IMR-90 (cell line): ENCODE measurements around the gene CROCC2. TPM values are rescaled to one million over a fixed set of nuclear protein-coding genes. Genes with fewer than 3 reads are reported as not detected.

Experiments used
- ATAC-seq: fragments of 200-7000 bp; cut with Tn5 transposase; 2 replicates; pipeline ENCODE4 v1.9.1; 2020; ENCODE audit warnings: low read depth, mild to moderate bottlenecking, moderate library complexity
- BruUV-seq: library from RNA; stranded (reverse); fragments of 400-500 nt; replicated peaks from 2 replicates; lab custom pipeline; 2021; lab: Mats Ljungman, UMichigan
- CTCF ChIA-PET: fragments of 300-600 bp; formaldehyde crosslinking; extraction: SDS; loops from one replicate; lab custom pipeline; 2021; ENCODE audit warnings: antibody characterized with exemption; lab: Yijun Ruan, JAX
- POLR2A ChIA-PET: fragments of 300-600 bp; sonication (Branson Sonifier 250); formaldehyde crosslinking; loops from one replicate; lab custom pipeline; 2022; ENCODE audit warnings: antibody characterized with exemption; ENCODE audit not compliant: unreplicated experiment; lab: Charles Lee
- DNase-seq: peaks from one replicate; pipeline ENCODE4 v3.0.0; 2013
- H2AFZ ChIP-seq: replicated peaks from 2 replicates; pipeline ENCODE3; 2013; ENCODE audit warnings: low read length, mild to moderate bottlenecking; ENCODE audit not compliant: poor library complexity
- H2AK5ac ChIP-seq: 2 replicates; pipeline ENCODE4 v1.6.1; 2013; ENCODE audit warnings: low read depth, low read length, inconsistent platforms
- H2AK9ac ChIP-seq: replicated peaks from 2 replicates; pipeline ENCODE3; 2013; ENCODE audit warnings: mild to moderate bottlenecking, low read depth, low read length, moderate library complexity; ENCODE audit not compliant: poor library complexity
- H2BK120ac ChIP-seq: 2 replicates; pipeline ENCODE4 v1.6.1; 2013; ENCODE audit warnings: low read depth, low read length, inconsistent platforms
- H2BK15ac ChIP-seq: 3 replicates; pipeline ENCODE4 v1.6.1; 2013; ENCODE audit warnings: low read depth, low read length, inconsistent platforms
- H2BK20ac ChIP-seq: 2 replicates; pipeline ENCODE4 v1.6.1; 2013; ENCODE audit warnings: low read depth, mild to moderate bottlenecking, inconsistent platforms, low read length, moderate library complexity
- H2BK5ac ChIP-seq: 2 replicates; pipeline ENCODE4 v1.6.1; 2013; ENCODE audit warnings: mild to moderate bottlenecking, low read depth, low read length, inconsistent platforms; ENCODE audit not compliant: poor library complexity, severe bottlenecking
- H3K14ac ChIP-seq: replicated peaks from 2 replicates; pipeline ENCODE4 v1.6.1; 2013; ENCODE audit warnings: low read depth, low read length, inconsistent platforms
- H3K18ac ChIP-seq: 2 replicates; pipeline ENCODE4 v1.6.1; 2013; ENCODE audit warnings: low read depth, low read length, control low read depth
- H3K23ac ChIP-seq: 2 replicates; pipeline ENCODE4 v1.6.1; 2013; ENCODE audit warnings: low read depth, low read length, inconsistent platforms
- H3K27ac ChIP-seq: 2 replicates; pipeline ENCODE4 v1.5.1; 2013; ENCODE audit warnings: mild to moderate bottlenecking, control low read depth, low read length; ENCODE audit not compliant: insufficient read depth
- H3K27me3 ChIP-seq: 2 replicates; pipeline ENCODE4 v1.6.1; 2013; ENCODE audit warnings: low read length; ENCODE audit not compliant: control insufficient read depth, insufficient read depth
- H3K36me3 ChIP-seq: 2 replicates; pipeline ENCODE4 v1.6.1; 2013; ENCODE audit warnings: low read length, mixed read lengths; ENCODE audit not compliant: control insufficient read depth, insufficient read depth
- H3K4ac ChIP-seq: 2 replicates; pipeline ENCODE4 v1.6.1; 2013; ENCODE audit warnings: low read depth, low read length, inconsistent platforms
- H3K4me1 ChIP-seq: 2 replicates; pipeline ENCODE4 v1.6.1; 2013; ENCODE audit warnings: low read length, mixed read lengths; ENCODE audit not compliant: control insufficient read depth, insufficient read depth
- H3K4me2 ChIP-seq: 2 replicates; pipeline ENCODE4 v1.6.1; 2013; ENCODE audit warnings: low read depth, mild to moderate bottlenecking, control low read depth, low read length, moderate library complexity
- H3K4me3 ChIP-seq: 2 replicates; pipeline ENCODE4 v1.5.1; 2013; ENCODE audit warnings: low read depth, mild to moderate bottlenecking, control low read depth, low read length, moderate library complexity; ENCODE audit not compliant: insufficient read depth
- H3K56ac ChIP-seq: 2 replicates; pipeline ENCODE4 v1.6.1; 2013; ENCODE audit warnings: low read length, inconsistent platforms; ENCODE audit not compliant: insufficient read depth; ENCODE audit errors: extremely low read depth
- H3K79me1 ChIP-seq, 2 experiments: 2 replicates each; pipeline ENCODE4 v1.6.1; 2013; ENCODE audit warnings: low read length in 2 of 2, inconsistent platforms in 1 of 2, low read depth in 1 of 2
- H3K9ac ChIP-seq: 2 replicates; pipeline ENCODE4 v1.6.1; 2013; ENCODE audit warnings: low read depth, low read length, control low read depth
- H3K9me1 ChIP-seq: 2 replicates; pipeline ENCODE4 v1.6.1; 2013; ENCODE audit warnings: low read length, inconsistent platforms; ENCODE audit not compliant: insufficient read depth
- H3K9me3 ChIP-seq: 2 replicates; pipeline ENCODE4 v1.6.1; 2013; ENCODE audit warnings: low read length; ENCODE audit not compliant: control insufficient read depth, insufficient read depth
- H4K20me1 ChIP-seq: 2 replicates; pipeline ENCODE4 v1.6.1; 2013; ENCODE audit warnings: low read length, inconsistent platforms; ENCODE audit not compliant: insufficient read depth
- H4K5ac ChIP-seq: 2 replicates; pipeline ENCODE4 v1.6.1; 2013; ENCODE audit warnings: mild to moderate bottlenecking, low read depth, low read length, control low read depth
- H4K8ac ChIP-seq, 2 experiments: 2 replicates each; pipeline ENCODE4 v1.6.1; 2013; ENCODE audit warnings: low read depth in 2 of 2, low read length in 2 of 2, control low read depth in 1 of 2, inconsistent platforms in 1 of 2
- H4K91ac ChIP-seq: 2 replicates; pipeline ENCODE4 v1.6.1; 2013; ENCODE audit warnings: low read depth, low read length, inconsistent platforms; ENCODE audit not compliant: insufficient read depth
- CEBPB ChIP-seq: IDR thresholded peaks from 2 replicates; pipeline ENCODE4 v1.6.1; 2012; ENCODE audit warnings: low read depth, low read length, improper control_type of control experiment
- FOS ChIP-seq: fragments of 150-350 bp; IDR thresholded peaks from 2 replicates; pipeline ENCODE4 v1.6.1; 2016; ENCODE audit warnings: low read depth, low read length
- POLR2A ChIP-seq: IDR thresholded peaks from 2 replicates; pipeline ENCODE4 v1.6.1; 2012; ENCODE audit warnings: mild to moderate bottlenecking, low read depth, low read length
- RFX5 ChIP-seq: IDR thresholded peaks from 2 replicates; pipeline ENCODE4 v1.8.0; 2012; ENCODE audit warnings: low read depth, mild to moderate bottlenecking, low read length, moderate library complexity
- WGBS, 2 experiments: methylation state at CpG; one replicate each; pipeline versions ENCODE4 v1.1.5 to v1.1.7; 2013; ENCODE audit warnings: missing lambda C conversion rate in 2 of 2; ENCODE audit not compliant: insufficient read length in 1 of 2; ENCODE audit errors: extremely low coverage in 2 of 2; 5-methylcytosine and 5-hydroxymethylcytosine counted together
- dilution Hi-C: fragments of 300-500 bp; cut with HindIII; formaldehyde crosslinking; loops from one replicate; pipeline ENCODE4 v1.14.3; 2018; ENCODE audit warnings: low sequenced_read_pairs; ENCODE audit not compliant: unreplicated experiment
- in situ Hi-C: fragments of 300-500 bp; cut with MboI; formaldehyde crosslinking; loops from 3 replicates; pipeline ENCODE4 v1.14.3; 2019; ENCODE audit warnings: low sequenced_read_pairs, inconsistent platforms, mixed read lengths
- intact Hi-C: fragments of 100-400 bp; cut with micrococcal nuclease; formaldehyde crosslinking; loops from 2 replicates; pipeline ENCODE4 v1.10.0; 2022
- polyA plus RNA-seq, 3 experiments: library from polyadenylated mRNA; depleted of rRNA; stranded (reverse); fragments of >200 nt; gene quantifications; 2 replicates each; pipeline ENCODE4 v1.2.3, GENCODE V29; 2012; ENCODE audit warnings: low replicate concordance in 1 of 3
- total RNA-seq: library from RNA; depleted of rRNA; stranded (reverse); fragments of >200 nt; gene quantifications from 2 replicates; pipeline ENCODE4 v1.2.3, GENCODE V29; 2012
- TF ChIP-seq, protein P1 (sequence below): fragments of 150-350 bp; IDR thresholded peaks from 2 replicates; pipeline ENCODE4 v1.6.1; 2017; ENCODE audit warnings: mild to moderate bottlenecking, antibody characterized with exemption, low read length, low read depth

CROCC2 gene
- total and polyA plus RNA-seq, 2 of the 4 experiments (the other 2 are of a cell fraction), result not detected

DNA sequence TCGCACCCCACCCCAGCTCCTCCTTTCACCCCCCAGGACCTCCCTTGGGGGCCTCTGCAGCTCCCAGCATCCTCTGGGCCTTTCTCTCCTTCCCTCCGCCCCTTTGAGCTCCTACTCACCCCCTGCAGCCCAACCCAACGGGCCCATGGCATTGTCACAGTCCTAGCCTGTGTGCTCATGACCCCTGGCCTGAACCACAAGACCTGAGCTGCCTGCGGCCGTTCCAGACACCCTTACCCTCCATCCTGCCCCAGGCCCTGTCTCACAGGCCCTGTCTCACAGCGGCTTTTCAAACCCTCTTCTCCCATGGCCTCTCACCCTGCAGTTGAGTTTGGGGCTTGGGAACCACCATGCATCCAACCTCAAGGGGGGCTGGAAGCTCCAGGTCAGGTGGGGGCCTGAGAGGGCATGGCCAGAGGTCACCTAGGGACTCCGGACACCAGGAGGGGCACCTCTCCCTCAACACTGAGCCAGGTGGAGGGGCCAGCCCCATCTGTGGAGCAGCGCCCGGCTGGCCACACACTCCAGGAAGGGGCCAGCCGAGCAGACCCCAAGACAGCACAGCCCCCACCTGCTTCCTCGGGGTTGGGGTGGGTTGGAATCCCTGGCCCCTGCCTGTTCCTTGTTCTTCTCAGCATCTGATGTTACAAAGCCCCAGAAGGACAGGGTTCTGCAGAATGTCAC, 17.1 kb upstream of the CROCC2 start:
- Histone ChIP-seq H2AK9ac (no peak overlapping the region), H3K23ac (no peak overlapping the region), H3K4ac (no peak overlapping the region), H2BK120ac (no peak overlapping the region), H4K20me1 (no peaks in the 10 kb centered on the region), H2AK5ac (no peak overlapping the region), H3K36me3 (no peaks in the 10 kb centered on the region), H3K4me1 (no peaks in the 10 kb centered on the region; the same call in 1 of the 2 replicates), H3K9ac (no peak overlapping the region), H2BK20ac (no peak overlapping the region), H3K9me3 (no peaks in the 10 kb centered on the region), H4K8ac (no peak overlapping the region), H3K18ac (no peak overlapping the region), H3K9me1 (no peaks in the 10 kb centered on the region), H3K79me1 (no peaks in the 10 kb centered on the region), H3K14ac (no peak overlapping the region), H2BK15ac (no peak overlapping the region), H3K27ac (no peak overlapping the region), H3K56ac (no peak overlapping the region), H3K4me3 (no peak overlapping the region), H2BK5ac (no peak overlapping the region), H4K5ac (no peak overlapping the region), H3K4me2 (no peak overlapping the region), H3K27me3 (peaks cover 4% of the 10 kb centered on the region; the same call in 1 of the 2 replicates), H2AFZ (no peak overlapping the region), H4K91ac (no peak overlapping the region)
- intact Hi-C loops (no loop called here), in situ Hi-C loops (no loop called here), dilution Hi-C loops (no loop called here)
- POLR2A ChIA-PET, result no interaction called here
- no TSS peak for BruUV-seq
- ATAC-seq, result no peak
- CTCF ChIA-PET, result no interaction called here
- DNase-seq, result no peak
- 53% methylated on average over 2 of the region's 11 CpGs; no CpG with 5 or more reads in 1 of the 2 experiments for WGBS, 2 experiments
- TF ChIP-seq RFX5 (no peak), POLR2A (no peak), CEBPB (no peak), FOS (no peak)
- TF ChIP-seq, protein P1, sequence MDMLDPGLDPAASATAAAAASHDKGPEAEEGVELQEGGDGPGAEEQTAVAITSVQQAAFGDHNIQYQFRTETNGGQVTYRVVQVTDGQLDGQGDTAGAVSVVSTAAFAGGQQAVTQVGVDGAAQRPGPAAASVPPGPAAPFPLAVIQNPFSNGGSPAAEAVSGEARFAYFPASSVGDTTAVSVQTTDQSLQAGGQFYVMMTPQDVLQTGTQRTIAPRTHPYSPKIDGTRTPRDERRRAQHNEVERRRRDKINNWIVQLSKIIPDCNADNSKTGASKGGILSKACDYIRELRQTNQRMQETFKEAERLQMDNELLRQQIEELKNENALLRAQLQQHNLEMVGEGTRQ, result no peak
